VCaP (cell line): Measurements from ENCODE around the gene RGS6.

Experiments used
- H3K27ac ChIP-seq: fragments of 450-650 bp; 2 replicates; pipeline ENCODE4 v1.5.1; 2017
- TF ChIP-seq, protein P1 (sequence below): fragments of 450-650 bp; conservative IDR thresholded peaks from 2 replicates; pipeline ENCODE4 v1.5.1; 2017; ENCODE audit warnings: mild to moderate bottlenecking, moderate library complexity

Gene RGS6

DNA sequence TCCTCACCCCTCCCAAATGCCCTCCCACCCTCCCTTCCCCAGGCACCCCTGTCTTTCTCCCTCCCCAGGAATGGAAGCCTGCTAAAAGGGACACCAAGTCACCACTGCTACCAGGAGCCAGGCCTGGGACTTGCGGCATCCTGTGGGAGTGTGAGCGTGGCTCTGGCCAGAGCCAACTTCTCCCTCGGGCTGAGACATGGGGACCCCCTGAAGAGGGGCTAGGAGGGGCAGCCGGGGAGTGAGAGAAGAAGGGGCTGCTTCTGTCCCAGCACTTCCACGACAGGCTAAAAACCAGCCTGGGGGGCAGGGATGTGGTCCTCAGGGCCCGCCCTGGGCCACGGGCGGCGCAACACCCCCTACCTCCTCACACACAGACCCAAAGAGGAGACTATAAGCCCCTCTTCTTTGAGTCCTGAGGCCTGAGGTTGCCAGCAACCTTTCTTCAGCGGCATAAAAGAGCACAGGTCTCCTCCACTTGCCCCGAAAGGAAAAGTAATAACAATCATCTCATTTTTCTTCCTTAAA, 682.7 kb downstream of the RGS6 start:
- no peak overlapping the region for H3K27ac ChIP-seq
- TF ChIP-seq, protein P1, sequence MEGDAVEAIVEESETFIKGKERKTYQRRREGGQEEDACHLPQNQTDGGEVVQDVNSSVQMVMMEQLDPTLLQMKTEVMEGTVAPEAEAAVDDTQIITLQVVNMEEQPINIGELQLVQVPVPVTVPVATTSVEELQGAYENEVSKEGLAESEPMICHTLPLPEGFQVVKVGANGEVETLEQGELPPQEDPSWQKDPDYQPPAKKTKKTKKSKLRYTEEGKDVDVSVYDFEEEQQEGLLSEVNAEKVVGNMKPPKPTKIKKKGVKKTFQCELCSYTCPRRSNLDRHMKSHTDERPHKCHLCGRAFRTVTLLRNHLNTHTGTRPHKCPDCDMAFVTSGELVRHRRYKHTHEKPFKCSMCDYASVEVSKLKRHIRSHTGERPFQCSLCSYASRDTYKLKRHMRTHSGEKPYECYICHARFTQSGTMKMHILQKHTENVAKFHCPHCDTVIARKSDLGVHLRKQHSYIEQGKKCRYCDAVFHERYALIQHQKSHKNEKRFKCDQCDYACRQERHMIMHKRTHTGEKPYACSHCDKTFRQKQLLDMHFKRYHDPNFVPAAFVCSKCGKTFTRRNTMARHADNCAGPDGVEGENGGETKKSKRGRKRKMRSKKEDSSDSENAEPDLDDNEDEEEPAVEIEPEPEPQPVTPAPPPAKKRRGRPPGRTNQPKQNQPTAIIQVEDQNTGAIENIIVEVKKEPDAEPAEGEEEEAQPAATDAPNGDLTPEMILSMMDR: no peak

DNA sequence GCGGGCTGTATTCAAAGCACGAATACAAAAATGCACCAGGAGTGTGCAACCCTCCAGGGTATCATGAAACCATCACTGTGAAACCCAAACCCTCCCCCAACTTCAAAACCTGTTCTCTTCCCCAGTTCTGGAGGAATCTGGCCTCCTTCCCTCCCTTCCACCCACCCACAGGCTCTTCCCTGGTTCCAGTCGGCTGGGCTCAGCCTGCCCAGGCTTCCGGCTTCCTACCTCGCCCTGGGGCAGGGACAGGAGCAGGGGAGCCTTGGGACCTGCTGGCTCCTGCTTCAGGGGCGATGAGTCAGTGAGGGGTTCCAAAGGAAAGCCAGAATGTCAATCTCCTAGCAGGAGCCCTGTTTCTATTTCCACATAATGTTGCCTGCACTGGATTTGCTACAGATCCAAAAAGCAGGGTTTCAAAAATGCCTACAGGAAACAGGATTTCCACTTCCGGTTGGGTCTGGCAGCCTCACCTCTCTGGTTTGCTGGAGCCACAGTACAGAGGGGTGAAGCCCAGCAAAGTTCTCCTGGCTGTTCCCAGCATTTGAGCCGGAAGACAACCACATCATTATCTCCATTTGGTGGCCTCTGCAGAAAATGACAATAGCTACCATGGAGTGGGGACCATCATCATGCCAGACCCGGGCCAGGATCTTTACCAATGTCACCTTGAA, 683.4 kb downstream of the RGS6 start:
- H3K27ac ChIP-seq: no peak overlapping the region
- TF ChIP-seq, protein P1: no peak
